HG02678 (cell line): ENCODE results near the gene LTBR.

Source experiments
- ATAC-seq: cut with Tn5 transposase; IDR thresholded peaks from one replicate; pipeline ENCODE4 v1.9.1; 2021; ENCODE audit warnings: mild to moderate bottlenecking, moderate library complexity; ENCODE audit not compliant: unreplicated experiment

LTBR gene

DNA sequence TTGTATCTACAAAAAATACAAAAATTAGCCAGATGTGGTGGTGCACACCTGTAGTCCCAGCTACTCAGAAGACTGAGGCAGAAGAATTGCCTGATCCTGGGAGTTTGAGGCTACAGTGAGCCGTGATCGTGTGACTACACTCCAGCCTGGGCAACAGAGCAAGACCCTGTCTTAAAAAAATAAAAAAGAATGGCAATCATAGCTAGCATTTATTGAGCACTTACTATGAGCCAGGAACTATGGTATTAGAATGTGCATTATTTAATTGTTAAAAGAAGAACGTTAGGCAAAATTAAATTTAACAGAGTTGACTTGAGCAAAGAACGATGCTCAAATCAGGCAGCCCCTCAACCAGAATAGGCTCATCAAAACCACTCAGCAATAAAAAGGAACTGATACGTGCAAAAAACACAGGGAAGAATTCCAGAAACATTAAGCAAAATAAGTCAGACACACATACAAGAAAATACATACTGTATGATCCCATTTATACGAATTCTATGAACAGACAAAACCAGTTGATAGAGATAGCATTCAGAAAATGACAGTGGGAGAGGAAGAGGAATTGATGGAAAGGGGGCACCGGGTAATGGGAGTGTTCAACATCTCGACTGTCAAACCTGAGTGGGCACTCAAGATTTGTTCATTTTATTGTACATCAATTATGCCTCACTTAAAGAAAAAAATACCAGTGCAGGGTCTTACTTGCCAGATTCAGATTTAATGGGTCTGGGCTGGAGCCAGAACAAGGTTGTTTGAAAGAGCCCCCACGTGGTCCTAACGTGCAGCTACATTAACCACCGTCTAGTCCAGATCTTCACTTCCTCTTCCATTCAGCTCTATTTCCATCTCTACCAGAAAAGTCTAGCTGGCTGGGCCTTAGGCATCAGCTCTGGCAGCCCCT, 16.6 kb upstream of the LTBR start:
- no peak for ATAC-seq

DNA sequence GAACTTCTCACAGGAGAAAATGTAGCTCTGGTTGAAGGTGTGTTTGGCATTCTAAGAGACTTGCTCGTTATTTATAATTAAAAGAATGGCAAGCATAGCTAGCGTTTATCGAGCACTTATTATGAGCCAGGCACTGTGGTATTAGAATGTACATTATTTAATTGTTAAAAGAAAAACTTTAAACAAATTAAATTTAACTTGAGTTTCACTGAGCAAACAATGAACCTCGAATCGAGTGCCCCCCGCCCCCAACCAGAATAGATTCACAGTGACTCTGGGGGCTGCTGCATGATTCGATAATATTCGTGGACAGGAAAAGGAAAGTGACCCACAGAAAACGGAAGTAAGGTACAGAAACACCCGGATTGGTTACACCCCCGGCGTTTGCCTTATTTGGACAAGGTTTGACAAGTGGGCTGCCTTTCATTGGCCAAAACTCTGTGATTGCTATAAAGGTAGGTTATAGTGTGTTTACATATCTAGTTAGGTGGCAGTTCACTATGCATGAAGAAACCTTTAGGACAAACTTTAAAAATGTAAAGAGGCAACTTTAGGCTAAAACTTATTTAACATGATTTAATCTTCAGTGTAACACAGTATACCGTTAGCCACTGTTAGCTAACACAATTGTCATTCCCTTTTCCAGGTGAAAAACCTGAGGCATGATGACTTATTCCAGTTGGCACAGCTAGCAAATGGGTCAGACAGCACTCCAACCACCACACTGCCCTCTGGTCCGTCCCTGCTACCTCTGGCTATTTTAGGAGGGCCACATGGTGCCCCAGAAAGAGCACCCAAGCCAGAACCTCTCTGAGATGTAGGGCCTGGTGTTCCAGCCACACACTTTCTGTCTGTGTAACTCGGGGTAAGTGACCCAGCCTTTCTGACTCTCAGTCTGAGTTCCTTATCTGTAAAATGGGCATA, 15.7 kb upstream of the LTBR start:
- no peak for ATAC-seq

DNA sequence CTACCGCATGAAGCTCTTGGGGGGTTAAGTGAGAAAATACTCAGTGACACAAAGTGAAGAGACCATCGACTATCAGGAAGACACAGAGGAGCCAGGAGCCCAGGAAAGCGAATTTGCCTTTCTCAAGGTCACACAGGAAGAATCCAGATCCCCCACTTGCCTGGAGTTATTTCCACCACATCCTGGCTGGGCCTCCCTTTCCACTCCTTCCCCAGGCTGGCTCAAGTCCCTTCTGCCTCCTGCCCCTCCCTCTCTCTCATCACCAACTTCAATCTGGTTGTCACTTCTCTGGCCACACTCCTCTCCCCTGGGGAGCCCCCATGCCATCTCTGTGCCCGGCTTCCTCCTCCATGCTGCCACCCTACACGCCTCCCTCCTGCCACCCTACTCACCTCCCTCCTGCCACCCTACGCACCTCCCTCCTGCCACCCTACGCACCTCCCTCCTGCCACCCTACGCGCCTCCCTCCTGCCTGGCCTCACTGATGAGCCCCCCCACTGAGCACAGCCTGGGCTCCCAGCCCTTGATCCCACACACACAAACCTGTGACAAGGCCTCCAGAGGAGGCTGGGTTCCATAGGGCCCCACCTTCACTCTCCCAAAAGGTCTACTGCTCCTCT, 14.9 kb upstream of the LTBR start:
- no peak for ATAC-seq

DNA sequence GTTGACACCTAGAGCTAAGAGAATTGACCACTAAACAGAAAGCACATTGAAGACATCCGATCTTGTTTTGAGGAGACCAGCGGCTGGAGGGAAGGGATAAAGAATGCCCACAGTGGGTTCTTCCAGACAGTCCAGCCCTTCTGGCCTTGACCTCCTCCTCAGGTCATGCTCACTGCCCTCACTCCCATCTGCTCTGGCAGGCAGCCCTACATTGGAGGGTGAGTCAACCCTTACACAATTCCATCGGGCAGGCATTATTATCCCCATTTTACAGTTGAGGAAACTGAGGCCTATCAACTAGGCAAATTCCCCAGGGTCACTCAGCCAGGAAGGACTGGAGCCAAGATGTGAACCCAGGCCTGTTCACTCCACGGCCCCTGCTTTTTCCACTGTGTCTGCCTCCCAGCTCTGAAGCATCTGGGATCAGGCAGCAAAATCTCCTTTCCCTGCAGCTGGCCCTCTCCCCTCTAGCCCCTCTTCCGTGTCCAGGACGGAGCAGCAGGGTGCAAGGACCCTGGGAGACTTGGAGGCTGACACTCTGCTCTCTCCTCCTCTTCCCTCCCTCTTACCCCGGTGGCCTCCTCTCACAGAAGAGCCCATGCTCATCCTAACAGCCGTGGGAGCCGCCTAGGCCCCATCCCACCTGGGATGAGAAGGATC, 13.9 kb upstream of the LTBR start:
- no peak for ATAC-seq

DNA sequence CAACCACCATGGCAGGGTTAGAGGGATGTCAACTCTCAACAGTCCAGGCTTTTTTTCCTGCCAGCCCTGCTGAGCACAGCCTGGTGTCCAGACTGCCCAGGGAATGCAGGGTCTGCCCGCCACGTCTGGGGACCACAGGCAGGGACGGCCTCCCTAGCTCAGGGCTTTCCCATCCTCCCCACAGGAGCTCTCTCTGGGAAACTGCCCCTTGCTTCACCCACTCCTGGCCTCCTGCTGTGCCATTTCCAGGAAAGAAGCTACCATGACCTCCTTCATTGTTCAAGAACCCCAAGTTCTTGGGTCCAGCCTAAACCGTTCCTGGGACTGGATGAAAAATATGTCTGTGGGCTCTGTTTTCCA, 13.4 kb upstream of the LTBR start:
- no peak for ATAC-seq

DNA sequence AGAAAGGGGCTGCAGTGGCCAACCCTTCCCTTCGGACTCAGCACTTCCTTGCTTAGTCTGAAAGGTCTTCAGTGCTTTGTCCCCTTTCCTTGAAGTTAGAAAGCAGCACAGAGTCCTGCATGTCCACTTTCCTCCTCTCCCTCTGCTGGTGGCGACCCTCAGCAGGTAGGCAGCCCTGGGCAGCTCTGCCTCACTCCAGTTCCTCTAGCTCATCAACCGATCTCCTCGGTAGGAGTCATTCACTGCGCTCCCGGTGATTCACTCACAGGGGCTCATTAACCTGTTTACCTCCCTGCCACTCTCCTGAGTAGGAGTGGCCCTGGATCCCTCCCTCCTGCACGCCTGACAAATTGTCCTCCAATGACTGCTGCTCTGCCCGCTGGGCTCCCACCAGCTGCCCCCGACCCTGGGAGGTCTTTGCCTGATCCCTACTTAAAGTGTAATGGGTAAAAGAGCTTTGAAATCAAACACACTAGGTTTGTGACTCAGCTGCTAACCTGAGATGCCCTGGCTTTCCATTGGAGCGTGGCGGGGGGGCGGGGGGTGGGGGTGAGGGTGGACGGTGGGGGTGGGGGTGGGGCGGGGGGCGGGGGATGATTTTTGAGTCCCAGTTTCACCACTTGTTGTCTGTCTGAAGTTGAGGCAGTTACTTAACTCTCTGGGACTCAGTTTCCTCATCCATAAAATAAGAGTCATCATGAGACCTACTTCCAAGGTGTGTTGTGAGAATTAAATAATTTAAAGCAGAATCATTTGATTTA, 12.8 kb upstream of the LTBR start:
- ATAC-seq: no peak

DNA sequence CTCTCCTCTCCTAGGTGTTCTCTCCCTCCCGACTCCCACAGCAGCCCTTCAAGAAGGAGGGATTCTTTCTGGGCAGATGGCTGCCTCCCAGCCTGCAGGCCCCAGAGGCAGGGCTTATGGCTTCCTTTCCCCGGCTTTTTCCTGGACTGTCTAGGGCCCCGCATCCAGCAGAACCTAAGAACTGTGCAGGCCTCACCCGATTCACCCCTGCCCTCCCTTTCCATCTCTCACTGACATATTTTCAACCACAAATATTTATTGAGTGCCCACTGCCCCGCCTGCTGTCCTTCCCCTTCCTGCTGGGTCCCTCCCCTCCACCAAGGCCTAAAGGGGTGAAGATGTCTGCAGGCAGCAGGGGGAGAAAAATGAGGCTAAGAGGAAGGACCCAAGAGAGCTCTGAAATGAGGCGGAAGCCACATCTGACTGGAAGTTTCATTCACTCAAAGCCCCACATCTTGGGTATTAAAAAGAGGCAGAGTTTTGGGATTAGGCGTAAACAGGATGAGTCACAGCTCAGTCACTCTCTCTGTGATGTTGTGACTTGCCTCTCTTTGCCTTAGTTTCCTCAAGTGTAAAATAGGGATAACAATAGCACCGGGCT, 11.5 kb upstream of the LTBR start:
- ATAC-seq: no peak

DNA sequence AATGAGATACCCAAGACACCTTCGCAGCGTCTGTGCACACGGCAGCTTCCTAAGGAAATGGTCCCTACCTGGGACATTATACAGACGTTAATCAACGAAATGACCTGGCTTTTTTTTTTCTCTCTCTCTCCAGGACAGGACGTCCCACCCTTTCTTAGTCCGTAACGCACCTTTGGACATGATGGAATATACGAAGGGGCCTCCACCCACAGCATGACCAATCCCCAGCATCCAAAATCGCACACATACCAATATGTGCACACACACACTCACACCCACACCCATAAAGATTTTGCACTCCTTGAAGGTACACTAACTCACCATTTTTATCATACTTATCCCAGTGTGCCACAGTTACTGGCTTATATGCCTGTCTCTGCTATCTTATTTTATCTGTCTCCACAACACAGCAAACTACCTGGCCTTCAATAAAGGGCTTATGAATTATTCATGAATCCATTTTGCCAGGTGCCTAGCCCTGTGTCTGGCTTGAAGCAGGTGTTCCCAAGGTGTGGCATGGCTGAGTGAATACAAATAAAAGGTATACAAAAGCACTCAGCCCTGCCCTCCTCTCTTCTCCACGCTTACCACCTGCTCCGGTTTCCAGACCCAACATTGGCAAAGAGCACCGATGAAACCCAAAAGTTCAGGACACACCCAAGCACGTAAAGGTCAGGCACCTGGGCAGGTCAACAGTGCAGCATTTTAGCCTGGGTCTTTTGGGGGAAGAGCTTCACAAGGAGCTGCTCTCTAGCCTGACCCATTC, 10.8 kb upstream of the LTBR start:
- ATAC-seq: no peak

DNA sequence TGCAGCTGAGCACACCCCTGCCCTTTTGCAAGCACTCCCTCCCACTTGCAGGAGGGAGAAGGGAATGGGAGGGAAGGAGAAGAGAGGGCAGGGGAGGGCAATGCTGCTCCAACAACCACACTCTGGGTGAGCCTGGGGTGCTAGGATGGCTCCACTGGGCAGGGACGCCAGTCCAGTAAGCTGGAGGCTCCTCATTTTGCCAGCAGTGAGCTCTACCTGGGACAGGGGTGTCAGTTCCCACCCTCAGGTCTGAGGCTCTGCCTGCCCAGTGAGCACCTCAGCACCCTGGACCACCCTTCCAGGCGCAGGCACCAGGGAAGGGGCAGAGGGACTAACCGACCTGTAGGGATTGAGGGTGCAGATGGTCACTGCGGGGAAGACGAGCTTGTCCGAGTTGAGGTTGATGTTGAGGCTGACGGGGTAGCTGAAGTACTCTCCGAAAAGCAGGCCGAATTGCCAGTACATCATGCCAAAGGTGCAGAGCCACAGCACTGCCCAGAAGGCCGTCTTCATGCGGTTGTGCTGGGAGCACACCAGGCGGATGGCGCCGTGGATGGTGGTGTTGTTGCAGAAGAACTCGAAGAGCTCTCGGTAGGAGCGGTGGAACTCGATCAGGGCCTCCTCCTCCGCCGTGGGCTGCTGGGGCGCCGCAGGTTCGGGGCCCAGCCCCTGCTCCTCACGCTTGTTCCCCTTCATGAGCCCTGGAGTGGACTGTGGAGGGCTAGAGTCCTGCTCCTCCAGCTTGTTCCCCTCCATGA, 9.8 kb upstream of the LTBR start:
- ATAC-seq: no peak

DNA sequence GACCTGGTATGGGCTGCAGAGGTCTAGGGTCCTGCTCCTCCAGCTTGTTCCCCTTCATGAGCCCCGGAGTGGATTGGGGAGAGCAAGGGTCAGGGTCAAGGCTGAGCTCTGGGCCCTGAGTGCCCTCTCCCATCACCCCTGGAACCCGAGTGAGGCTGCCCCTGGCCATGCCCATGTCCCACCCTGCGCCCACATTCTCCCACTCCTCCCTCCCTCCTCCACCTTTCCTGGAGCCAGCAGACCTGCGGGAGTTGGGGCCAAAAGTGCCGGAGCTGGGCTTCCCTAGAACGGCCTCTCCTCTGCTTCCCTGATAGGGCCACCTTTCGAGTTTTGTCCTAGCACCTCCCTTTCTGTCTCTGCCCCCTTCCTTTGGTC, 9.2 kb upstream of the LTBR start:
- no peak for ATAC-seq

DNA sequence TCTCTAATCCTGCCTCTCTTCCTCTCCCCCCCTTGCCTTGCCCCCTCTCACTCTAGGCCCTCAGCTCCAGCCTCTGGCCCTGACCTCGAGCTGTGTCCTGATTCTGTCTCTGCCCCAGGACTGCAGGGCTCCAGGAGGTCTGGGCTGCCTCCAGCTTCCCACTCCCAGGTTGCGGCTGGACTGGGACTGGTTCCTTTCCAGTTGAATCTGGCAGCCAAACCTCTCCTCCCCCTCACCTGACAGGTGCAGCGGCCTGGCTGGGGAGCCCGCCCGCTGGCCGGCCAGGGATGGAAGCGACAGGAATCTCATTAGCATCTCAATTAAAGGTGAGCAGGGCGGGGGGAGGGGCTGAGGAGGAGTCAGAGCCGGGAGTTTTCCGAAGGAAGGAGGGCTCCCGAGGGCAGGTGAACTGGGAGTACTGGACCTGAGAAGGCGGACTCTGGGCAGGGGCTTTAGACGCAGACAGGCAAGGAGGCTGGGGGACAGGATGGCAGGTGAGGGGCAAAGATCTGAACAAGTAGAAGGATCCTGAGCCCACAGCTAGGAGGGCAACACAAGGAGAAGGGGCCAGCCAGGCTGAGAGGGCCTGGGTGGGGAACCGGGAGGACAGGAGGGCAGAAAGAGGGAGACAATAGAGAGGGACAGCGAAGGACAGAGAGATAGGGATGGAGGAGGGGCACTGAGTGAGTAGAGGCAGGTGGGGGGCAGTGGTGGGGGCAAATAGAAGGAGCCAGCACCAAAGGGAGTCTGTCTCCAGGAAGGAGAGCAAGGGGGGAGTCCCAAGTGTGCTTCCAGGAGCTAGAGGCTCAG, 8.5 kb upstream of the LTBR start, which contains the start of gene SCNN1A:
Gene SCNN1A, minus strand, starts transcription at position 295 of the 810 bp plus-strand sequence. CDS start 780 bp downstream, outside the sequence.
- ATAC-seq: no peak

DNA sequence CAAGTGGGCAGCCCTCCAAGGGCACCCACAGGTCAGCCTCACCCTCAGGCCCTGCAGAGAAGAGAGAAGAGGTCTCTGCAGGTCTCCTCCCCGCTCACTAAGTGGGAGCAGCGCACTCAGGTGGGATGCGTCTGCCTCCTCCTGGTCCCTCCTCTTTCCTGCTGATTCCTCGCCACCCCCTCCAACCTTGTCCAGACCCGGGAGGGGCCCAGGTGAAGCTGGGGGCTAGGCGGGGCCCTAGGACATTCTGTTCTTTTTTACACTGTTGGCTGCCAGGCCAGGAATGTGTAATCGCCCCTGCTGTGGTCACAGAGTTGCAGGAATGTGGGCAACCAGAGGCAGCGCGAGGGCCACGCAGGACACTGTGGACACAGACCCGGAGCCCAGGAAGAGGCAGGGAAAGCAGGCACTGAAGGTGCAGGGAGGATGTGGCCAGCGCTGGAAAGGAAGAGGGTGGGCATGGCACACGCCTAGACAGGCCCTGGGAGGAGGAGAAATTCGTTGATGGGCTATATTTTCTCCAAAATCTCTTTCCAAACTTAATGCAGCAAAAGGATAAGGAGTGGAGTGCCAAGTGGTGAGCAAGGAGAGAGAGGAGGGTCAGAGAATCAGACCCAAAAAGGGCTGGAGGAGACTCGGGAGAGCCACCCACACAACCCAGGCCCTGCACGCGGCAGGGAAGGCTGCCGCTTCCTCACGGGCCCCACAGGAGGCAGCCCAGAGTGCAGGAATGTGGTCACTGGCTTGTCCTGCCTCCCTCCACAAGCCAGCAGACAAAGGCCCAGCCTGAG, 7.7 kb upstream of the LTBR start:
- ATAC-seq: no peak

DNA sequence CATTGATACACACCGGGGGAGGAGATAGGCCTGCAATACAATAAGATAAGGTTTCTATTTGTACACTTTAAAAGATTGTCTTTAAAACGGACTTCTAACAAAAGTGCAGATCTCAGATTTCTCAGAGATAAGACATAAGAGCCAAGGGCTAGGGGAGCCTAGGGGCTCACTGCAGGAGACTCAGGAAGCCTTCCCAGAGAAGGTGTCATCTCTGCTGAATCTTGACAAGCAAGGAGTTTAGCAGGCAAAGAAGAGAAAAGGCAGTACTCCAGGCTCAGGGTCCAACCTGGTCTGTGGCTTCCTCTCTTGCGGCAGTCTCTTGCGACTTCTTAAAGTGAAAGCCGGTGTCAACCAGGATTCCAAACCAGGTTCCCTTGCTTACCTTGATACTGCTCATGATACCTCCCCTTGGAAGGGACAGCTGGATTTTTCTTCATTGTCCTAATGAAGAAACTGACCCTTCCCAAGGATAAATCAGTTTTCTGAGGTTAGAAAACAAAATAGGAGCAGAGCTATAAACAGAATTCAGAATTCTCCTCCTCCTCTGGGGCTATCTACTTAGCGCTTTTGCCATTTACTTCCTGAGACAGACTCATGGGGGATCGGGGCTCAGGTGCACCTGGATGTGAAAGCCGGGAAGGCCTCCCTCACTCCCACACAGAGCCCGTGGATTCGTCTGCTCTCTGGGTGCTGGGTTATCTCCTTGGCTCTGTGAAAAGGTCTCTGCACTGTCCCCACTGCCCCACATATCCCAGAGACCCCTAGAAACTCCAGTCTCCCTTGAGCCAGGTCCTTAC, 6.9 kb upstream of the LTBR start:
- ATAC-seq: no peak

DNA sequence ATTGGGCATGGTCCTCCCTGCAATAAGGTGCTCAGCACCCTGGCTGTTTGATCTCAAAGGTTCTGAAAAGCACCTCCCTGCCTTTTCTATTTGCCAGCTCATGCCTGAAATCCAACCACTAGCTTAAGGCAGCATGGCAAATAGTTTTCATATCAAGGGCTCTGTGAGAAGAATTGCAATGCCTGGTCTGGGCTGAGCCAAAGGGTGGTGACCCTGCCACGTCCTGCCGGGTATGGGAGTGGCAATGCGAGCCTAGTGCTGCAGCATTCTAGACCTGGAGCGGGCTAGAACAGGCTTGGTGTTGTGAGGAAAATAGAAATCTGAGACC, 6.3 kb upstream of the LTBR start:
- no peak for ATAC-seq

DNA sequence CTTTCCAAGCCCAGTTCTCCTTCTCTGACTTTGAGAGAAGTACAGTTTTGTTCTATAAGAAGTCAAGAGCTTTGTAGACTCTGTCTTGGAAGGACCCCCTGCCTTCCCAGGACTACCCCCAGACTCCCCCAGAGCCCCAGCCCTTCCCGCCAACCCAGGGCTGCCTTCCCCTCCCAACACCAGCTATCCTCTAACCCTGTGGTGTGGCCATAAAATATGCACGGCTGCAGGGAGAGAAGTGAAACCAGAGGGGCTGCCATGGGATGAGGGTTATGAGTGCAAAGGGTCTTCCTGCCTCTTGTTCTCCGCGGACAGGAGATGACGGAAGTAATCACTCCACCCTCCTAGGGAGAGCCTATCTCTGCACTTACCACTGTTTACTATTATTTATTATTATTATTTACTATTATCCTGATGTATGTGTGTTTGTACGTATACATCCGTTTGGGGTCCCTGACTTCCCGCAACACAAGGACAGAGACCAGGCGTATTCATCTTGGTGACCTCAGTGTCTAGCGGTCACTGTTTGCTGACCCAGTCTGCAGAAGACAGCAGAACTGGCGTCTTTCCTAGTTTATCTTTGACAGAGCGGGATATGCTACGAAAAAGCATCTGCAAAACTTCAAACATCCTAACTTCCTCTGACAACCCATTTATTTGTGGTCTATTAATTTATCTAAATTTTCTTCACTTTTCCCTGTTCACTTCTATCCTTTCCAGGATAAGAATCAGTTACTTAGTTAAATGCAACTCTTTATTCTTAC, 5.1 kb upstream of the LTBR start:
- no peak for ATAC-seq
